GM19099 (cell line): Measurements from ENCODE around the gene XYLB.

Source experiments
- POLR2A ChIP-seq: IDR thresholded peaks from 3 replicates; pipeline ENCODE4 v1.6.1; 2011; ENCODE audit warnings: low read depth; ENCODE audit not compliant: insufficient read length; ENCODE audit errors: extremely low read depth

XYLB gene

GRCh38 chr3:38347421-38348200 is 1.0 kb downstream of the XYLB start:
- TF ChIP-seq POLR2A, result no peak

- no peak for TF ChIP-seq POLR2A
Observed at GRCh38 chr3:38348903-38349302, 2.3 kb downstream of the XYLB start.

GRCh38 chr3:38349684-38350359 is 3.2 kb downstream of the XYLB start:
- TF ChIP-seq POLR2A, result no peak

DNA sequence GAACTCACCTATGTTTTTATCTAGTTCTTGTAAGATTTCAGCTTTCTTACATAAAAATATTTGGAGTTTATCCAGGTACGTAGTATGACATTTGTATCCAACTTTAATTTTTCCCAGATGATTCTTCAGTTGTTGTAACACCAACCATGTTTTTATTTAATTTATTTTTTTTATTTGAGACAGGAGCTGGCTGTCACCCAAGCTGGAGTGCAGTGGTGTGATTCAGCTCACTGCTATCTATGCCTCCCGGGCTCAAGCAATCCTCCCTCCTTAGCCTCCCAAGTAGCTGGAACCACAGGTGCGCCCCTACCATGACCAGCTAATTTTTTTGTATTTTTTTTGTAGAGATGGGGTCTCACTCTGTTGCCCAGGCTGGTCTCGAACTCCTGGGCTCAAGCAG is 6.6 kb downstream of the XYLB start:
- TF ChIP-seq POLR2A, result no peak

- no peak for TF ChIP-seq POLR2A
Observed at GRCh38 chr3:38354588-38355330, 8.2 kb downstream of the XYLB start.

GRCh38 chr3:38359038-38359437 is 12.5 kb downstream of the XYLB start:
- no peak for TF ChIP-seq POLR2A

DNA sequence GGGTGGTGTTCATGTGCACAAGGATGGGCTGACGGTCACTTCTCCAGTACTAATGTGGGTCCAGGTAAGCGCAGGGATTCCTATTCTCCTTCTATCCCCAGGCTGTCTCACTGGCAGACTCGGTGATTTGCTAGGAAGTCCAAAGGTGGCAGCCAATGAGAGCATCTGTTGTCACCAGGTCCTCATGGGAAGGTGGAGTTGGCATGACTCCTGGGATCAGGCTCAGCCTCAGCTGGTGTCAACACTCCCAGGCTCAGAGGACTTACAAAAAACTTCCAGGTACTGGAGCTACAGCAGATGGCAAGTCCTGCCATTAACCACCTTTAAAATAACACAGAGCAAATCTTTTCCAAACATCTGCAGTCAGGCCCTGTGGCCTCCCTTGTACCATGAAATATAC is 13.8 kb downstream of the XYLB start:
- TF ChIP-seq POLR2A, result no peak

GRCh38 chr3:38361496-38361895 is 14.9 kb downstream of the XYLB start:
- TF ChIP-seq POLR2A, result no peak

DNA sequence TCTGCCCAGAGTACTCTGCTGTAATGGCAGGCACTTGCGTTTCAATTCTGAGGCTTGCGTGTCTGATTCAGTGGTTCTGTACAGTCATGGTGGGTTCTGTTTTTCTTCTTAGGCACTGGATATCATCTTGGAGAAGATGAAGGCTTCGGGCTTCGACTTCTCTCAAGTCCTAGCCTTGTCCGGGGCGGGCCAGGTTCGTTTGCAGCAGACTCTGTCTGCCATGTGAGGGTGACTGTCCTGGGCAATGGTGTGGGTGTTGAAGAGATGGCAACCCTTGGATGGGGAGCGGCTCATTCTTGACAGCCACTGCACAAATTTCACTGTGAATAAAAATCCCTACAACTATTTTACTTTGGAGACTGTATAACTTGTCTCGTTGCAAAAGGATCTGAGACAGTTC is 16.2 kb downstream of the XYLB start:
- no peak for TF ChIP-seq POLR2A

GRCh38 chr3:38364721-38365400 is 18.3 kb downstream of the XYLB start:
- no peak for TF ChIP-seq POLR2A

- no peak for TF ChIP-seq POLR2A
Observed at GRCh38 chr3:38365469-38366062, 19.0 kb downstream of the XYLB start.

- no peak for TF ChIP-seq POLR2A
Observed at GRCh38 chr3:38366082-38366481, 19.5 kb downstream of the XYLB start.

GRCh38 chr3:38367779-38368178 is 21.2 kb downstream of the XYLB start:
- TF ChIP-seq POLR2A, result no peak

- TF ChIP-seq POLR2A, result no peak
Observed at GRCh38 chr3:38368238-38368637, 21.7 kb downstream of the XYLB start.

GRCh38 chr3:38369186-38369585 is 22.6 kb downstream of the XYLB start:
- TF ChIP-seq POLR2A, result no peak

- no peak for TF ChIP-seq POLR2A
Observed at GRCh38 chr3:38370149-38370548, 23.6 kb downstream of the XYLB start.

GRCh38 chr3:38370861-38371260 is 24.3 kb downstream of the XYLB start:
- TF ChIP-seq POLR2A, result no peak
